Epidermal melanocyte (primary cell): ENCODE results near the gene IL11.

Experiments used
- DNase-seq: peaks from one replicate; pipeline ENCODE4 v3.0.0; 2011; ENCODE audit warnings: low spot score; ENCODE audit not compliant: insufficient read length

IL11 gene

GRCh38 chr19:55391191-55391670 is 21.0 kb upstream of the IL11 start:
- DNase-seq: no peak

- no peak for DNase-seq
Observed at GRCh38 chr19:55390461-55390880, 20.2 kb upstream of the IL11 start.

GRCh38 chr19:55389386-55390317 is 19.4 kb upstream of the IL11 start:
- DNase-seq: no peak

- no peak for DNase-seq
Observed at GRCh38 chr19:55387736-55388497, 17.7 kb upstream of the IL11 start.

GRCh38 chr19:55386493-55386971 is 16.3 kb upstream of the IL11 start:
- no peak for DNase-seq

- peak; percentile 96 for DNase-seq
Observed at GRCh38 chr19:55385724-55386492, 15.6 kb upstream of the IL11 start, which contains the start of gene RPL28. RPL28 (plus strand) TSS chr19:55385932; CDS start chr19:55386358, 426 bp downstream.

GRCh38 chr19:55384920-55385723 is 14.9 kb upstream of the IL11 start:
- DNase-seq: peak; percentile 100

- DNase-seq: no peak
Observed at GRCh38 chr19:55384131-55384919, 14.1 kb upstream of the IL11 start, which contains the start of gene TMEM238. TMEM238 (minus strand) TSS chr19:55384292; CDS start chr19:55384259, 33 bp downstream.

- peak; percentile 68 for DNase-seq
Observed at GRCh38 chr19:55383279-55384130, 13.2 kb upstream of the IL11 start.

- DNase-seq: no peak
Observed at GRCh38 chr19:55382522-55383054, 12.3 kb upstream of the IL11 start.

- no peak for DNase-seq
Observed at GRCh38 chr19:55382013-55382412, 11.8 kb upstream of the IL11 start.

- no peak for DNase-seq
Observed at GRCh38 chr19:55379174-55379573, 8.9 kb upstream of the IL11 start.

GRCh38 chr19:55377356-55378131 is 7.3 kb upstream of the IL11 start:
- DNase-seq: no peak

GRCh38 chr19:55376241-55376933 is 6.1 kb upstream of the IL11 start, which contains the start of gene TMEM190:
TMEM190 (plus strand) TSS chr19:55376826; CDS start chr19:55376854, 28 bp downstream.
- no peak for DNase-seq

- DNase-seq: no peak
Observed at GRCh38 chr19:55373993-55374757, 3.9 kb upstream of the IL11 start.
